NCI-H2227 (cell line): ENCODE results near the gene NDUFAF8.

Experiments used
- DNase-seq: peaks from one replicate; lab custom pipeline; 2025; ENCODE audit not compliant: unreplicated experiment; lab: John Stamatoyannopoulos, UW

Gene NDUFAF8

DNA sequence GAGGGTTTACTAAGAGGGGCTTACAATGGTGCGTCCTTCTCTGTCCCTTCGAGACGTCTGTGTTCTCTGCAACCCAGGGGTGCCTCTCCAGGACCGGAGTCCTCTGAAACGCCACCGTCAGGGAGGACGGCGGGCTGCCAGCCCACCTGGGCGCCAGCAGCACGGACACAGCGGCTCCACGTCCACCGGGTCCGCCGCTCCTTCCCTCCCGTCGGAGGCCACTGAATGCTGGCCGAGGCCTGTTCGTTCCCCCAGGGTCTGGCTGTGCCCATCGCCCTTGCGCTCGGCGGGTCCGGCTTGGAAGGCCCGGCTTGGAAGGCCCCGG, 666 bp upstream of the NDUFAF8 start:
- DNase-seq = no peak

GRCh38 chr17:81239714-81240555, 817 bp downstream of the NDUFAF8 start:
- no peak for DNase-seq

DNA sequence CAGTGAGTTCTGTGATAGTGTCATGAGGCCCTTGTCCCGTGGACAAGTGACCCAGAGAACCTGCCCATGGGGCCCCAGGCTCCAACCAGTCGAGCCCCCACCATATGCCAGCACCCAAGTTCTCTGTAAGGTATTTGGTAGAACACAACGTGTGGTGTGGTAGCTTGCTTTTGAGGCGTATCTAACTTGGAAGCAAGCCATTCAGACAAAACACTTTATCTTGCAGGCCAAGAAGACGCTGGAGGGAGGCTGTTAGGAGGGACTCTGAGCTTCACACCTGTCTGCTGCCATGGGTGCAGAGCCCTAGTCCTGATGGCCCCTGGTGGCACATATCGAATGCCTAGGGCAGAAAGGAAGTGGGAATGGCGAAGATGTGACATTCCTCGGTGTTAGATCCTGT, 1.6 kb downstream of the NDUFAF8 start:
- DNase-seq = no peak

- no peak for DNase-seq
Observed at GRCh38 chr17:81241203-81241602, 2.1 kb downstream of the NDUFAF8 start.

GRCh38 chr17:81241648-81242420, 2.7 kb downstream of the NDUFAF8 start:
- DNase-seq = peak; percentile 67

- DNase-seq = no peak
Observed at GRCh38 chr17:81242421-81243332, 3.6 kb downstream of the NDUFAF8 start.

- DNase-seq = no peak
Observed at GRCh38 chr17:81243333-81243664, 4.2 kb downstream of the NDUFAF8 start.

DNA sequence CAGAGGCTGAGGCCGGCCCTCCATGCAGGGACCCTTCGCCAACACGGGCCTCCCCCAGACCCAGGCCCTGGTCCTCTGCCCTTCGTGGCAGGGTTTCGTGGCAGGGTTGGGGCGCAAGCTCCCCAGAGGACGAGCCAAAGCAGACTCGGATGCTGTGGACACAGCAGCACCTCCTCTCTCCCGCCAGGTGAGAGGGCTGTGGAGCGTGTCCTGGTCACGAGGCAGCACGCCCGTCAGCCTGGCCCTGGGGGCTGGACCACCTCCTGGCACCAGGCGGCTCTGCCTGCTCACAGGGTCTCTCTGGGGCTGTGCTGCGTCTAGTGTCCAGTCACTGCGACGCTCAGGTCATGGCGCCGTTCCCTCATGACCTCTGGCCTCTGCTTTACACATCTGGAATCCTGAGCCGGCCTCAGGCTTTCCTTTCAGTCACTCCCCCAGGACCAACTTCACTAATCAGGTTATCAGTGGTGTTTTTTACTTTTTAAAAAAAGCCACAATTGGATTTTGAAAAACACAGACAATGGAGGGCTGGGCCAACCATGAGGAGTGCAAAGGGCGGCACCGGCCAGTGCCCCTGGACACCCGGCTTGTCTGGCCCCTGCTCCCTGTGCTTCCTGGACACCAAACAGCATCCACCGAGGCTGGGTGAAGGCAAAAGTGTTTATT, 5.4 kb downstream of the NDUFAF8 start:
- DNase-seq = no peak

GRCh38 chr17:81245024-81245664, 6.0 kb downstream of the NDUFAF8 start:
- no peak for DNase-seq

DNA sequence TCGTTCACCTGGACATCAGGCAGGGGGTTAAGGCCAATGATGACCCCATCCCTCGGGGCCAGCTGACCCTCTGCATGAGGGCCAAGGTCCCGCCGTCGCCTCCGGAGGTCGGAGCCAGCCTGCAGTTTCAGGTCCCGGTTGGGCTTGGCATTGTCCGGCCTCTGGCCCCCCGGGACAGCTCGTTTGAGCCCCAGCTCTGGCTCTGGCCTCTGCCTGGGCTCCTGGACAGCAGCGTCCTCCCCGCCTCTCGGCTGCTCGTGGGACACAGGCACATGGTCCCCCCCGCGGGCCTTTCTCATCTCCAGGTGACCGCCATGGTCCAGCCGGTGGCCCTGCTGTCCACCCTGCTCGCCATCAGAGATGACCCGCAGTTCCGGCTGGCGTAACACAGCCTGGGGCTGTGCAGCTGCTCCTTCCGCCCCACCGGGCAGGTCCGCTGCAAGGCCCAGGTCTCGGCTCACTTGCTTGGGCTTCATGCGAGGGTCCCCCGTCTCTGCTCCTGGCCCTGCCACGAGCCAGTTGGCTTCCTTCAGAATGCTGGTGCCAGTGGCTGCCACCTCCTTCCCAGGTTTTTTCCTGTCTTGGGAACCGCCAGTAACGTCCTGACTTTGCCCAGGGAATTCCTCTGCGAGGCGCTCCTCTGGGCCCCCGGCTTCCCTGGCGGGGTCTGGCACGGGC, 6.7 kb downstream of the NDUFAF8 start:
- no peak for DNase-seq

DNA sequence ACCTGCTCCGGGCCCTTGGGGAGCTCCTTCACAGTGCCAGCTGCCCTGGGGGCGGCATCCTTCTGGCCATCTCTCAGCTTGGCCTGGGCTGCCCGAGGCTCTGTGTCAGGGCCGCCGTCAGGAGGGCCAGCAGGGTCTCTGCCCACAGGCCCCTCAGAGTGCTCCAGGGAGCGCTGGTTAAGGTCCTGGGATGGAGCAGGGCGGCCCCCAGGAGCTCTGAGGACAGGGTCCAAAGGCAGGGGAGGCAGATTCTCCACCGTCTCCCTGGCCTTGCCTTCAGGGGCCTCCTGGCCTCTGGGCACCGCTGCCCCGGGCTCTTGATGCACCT, 7.2 kb downstream of the NDUFAF8 start:
- DNase-seq = no peak

- DNase-seq = no peak
Observed at GRCh38 chr17:81246679-81247338, 7.7 kb downstream of the NDUFAF8 start.

DNA sequence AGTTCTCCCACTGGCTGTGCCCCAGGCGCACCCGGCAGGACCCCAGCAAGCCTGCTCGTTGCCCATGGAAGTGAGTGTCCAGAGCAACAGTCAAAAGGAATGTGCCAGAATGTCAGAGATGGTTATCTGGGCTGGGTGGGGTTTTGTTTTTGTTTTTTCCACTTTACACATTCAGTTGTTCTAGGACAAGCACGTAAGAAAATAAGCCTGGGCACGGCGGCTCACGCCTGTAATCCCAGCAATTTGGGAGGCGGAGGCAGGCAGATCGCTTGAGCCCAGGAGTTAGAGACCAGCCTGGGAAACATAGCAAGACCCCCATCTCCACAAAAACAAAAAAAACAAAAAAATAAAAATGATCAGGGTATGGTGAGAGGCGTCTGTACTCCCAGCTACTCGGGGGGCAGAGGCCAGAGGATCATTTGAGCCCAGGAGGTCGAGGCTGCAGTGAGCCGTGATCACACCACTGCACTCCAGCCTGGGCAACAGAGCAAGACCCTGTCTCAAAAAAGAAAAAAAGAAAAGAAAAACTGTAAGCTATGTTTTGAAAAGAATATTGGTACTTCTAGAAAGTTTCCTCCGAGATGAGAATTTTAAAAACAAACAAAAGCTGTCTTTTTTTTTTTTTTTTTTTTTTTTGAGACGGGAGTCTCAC, 8.3 kb downstream of the NDUFAF8 start:
- DNase-seq = no peak

- no peak for DNase-seq
Observed at GRCh38 chr17:81248649-81249048, 9.5 kb downstream of the NDUFAF8 start.

DNA sequence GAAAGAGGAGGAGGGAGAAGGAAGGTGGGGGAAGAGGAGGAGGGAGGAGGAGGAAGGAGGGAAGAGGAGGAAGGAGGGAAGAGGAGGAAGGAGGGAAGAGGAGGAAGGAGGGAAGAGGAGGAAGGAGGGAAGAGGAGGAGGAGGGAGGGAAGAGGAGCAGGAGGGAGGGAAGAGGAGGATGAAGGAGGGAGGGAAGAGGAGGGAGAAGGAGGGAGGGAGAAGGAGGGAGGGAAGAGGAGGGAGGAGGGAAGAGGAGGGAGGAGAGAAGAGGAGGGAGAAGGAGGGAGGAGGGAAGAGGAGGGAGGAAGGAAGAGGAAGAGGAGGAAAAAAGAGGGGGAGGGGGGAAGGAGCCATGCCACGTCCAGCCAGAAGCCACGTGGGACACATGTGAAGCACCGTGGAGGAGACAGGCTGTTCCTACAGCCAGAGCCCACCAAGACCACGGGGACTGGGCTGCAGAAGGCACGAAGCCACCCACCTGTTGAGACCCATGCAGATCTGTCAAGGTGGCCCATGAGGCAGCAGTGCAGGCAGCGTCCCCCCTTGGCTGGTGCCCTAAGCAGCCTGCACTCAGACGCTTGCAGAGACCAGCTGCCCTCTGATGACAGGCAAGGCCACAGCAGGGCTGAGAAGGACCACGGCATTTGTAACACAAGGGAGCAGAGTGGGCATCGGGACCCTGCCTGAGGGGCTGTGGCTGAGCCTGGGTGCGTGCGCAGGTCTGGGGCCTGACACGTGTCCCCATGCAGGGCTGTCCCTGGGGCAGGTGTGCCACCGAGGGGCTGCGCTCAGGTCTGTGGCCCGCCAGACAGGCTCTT, 10.3 kb downstream of the NDUFAF8 start:
- DNase-seq = peak; percentile 23

DNA sequence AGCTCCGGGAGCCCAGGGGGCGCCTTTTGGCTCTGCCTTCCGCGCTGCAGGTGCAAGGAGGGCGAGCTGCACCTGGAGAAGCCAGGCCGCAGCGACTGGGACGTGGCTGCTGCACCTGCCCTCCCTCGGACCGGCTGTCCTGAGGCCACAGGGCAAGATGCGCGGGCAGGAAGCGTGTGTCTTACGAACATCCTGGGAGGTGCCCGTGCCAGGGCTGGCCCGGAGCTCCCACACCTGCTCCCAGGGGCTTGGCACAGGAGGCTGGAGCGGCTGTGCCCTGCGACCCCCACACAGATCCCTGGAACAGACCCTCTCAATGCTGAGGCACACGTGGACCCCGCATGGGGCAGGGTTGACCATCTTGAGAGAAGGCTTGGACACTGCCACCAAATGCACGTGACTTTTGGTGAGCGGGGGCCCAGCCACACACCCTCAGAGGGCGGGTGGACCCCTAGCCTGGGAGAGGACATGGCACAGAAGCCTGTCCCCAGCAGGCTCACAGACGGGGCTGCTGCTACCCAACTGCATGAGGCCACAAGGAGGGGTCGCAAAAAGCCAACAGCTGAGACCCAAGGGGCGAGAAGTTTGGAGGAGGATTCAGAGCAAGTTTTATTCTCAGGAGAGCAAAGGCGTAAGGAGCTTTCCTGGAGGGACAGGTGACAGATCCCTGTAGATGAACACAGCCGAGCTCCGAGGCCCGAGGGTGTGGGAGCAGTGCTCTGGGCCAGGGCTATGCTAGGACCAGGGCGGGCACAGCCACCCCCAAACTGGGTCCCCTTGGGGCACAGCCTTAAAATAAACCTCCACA, 11.4 kb downstream of the NDUFAF8 start:
- no peak for DNase-seq

DNA sequence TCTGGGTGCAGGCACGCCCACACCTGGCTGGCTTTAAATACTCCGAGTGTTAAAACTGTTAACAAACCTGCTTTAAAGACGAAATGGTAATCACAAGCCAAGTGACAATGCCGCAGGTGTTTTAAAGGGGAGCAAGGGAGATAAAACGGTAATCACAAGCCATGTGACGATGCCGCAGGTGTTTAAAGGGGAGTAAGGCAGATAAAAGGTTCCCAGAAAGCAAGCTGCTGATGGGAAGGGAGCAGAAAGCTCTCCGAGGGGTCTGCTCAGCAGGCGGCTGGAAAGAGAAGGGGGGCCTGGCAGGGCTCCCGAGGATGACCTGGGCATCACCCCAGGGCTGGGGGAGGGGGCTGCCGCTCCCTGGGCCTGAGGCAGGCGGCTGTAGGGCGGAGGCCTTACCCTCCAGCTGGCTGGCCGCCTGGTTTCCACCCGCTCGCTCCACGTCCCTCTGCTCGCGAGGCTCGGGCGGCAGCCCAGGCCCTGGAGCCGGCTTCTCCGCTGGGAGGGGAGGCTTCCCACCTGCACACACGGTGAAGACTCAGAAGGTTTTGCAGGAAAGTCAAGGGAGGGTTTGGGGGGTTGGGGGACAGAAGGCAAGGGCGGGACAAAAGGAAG, 12.1 kb downstream of the NDUFAF8 start:
- DNase-seq = peak; percentile 44
